COR-L47 (cell line): Measurements from ENCODE around the gene RNF215.

ENCODE experiments used
- DNase-seq: peaks from one replicate; lab custom pipeline; 2025; lab: John Stamatoyannopoulos, UW

The RNF215 gene

GRCh38 chr22:30386960-30387827 lies at the start of gene RNF215:
RNF215 (minus strand) TSS chr22:30387411; CDS start chr22:30387313, 98 bp downstream.
- DNase-seq, result peak; percentile 59

- DNase-seq, result no peak
Observed at GRCh38 chr22:30436196-30436595, 49.0 kb upstream of the RNF215 start.

GRCh38 chr22:30435674-30436126 lies 48.5 kb upstream of the RNF215 start:
- DNase-seq, result peak; percentile 71

GRCh38 chr22:30434843-30435242 lies 47.6 kb upstream of the RNF215 start:
- no peak for DNase-seq

GRCh38 chr22:30433773-30434172 lies 46.6 kb upstream of the RNF215 start:
- no peak for DNase-seq

- no peak for DNase-seq
Observed at GRCh38 chr22:30433227-30433626, 46.0 kb upstream of the RNF215 start.

- no peak for DNase-seq
Observed at GRCh38 chr22:30432520-30432919, 45.3 kb upstream of the RNF215 start.

- DNase-seq, result no peak
Observed at GRCh38 chr22:30432096-30432495, 44.9 kb upstream of the RNF215 start.

GRCh38 chr22:30430933-30431332 lies 43.7 kb upstream of the RNF215 start:
- DNase-seq, result no peak

- no peak for DNase-seq
Observed at GRCh38 chr22:30429887-30430286, 42.7 kb upstream of the RNF215 start.

GRCh38 chr22:30427871-30428270 lies 40.7 kb upstream of the RNF215 start:
- DNase-seq, result no peak

GRCh38 chr22:30426388-30427353 lies 39.5 kb upstream of the RNF215 start:
- DNase-seq, result peak; percentile 89

GRCh38 chr22:30425616-30426387 lies 38.6 kb upstream of the RNF215 start, which contains the start of gene MTFP1:
MTFP1 (plus strand) TSS chr22:30425768; CDS start chr22:30425880, 112 bp downstream.
- DNase-seq, result peak; percentile 41

GRCh38 chr22:30425327-30425615 lies 38.1 kb upstream of the RNF215 start:
- no peak for DNase-seq

- no peak for DNase-seq
Observed at GRCh38 chr22:30424534-30425326, 37.5 kb upstream of the RNF215 start.

- DNase-seq, result peak; percentile 100
Observed at GRCh38 chr22:30423959-30424533, 36.8 kb upstream of the RNF215 start.

GRCh38 chr22:30423301-30423958 lies 36.2 kb upstream of the RNF215 start:
- peak; percentile 72 for DNase-seq

GRCh38 chr22:30422481-30423300 lies 35.5 kb upstream of the RNF215 start:
- peak; percentile 79 for DNase-seq
